Gastrocnemius medialis (tissue), 4 donors: Measurements from ENCODE around the gene AKAP13. TPM values are rescaled to one million over a fixed set of nuclear protein-coding genes. Genes with fewer than 3 reads are reported as not detected.
"Not testable (repeated sequence)": the region's sequence is repeated elsewhere in the genome, so short reads cannot be mapped to it uniquely, and the experiment has no call there.

Experiments used
- ATAC-seq, 2 donors: fragments of 150-250 bp; one replicate each; pipeline ENCODE4 v1.9.1; 2016
- DNase-seq, 2 donors: peaks; one replicate each; pipeline ENCODE4 v3.0.0-alpha.2; 2019
- H3K27ac ChIP-seq, 4 donors: fragments of 200-600 bp; sonication (generic); 1 replicate in 1 of 4; 2 replicates in 3 of 4; pipeline ENCODE4 v1.5.1; 2016 to 2018; ENCODE audit warnings: mild to moderate bottlenecking in 2 of 4, moderate library complexity in 1 of 4
- H3K27me3 ChIP-seq, 3 donors: fragments of 200-600 bp; sonication (generic) in 2 of 3; 1 replicate in 1 of 3; 2 replicates in 2 of 3; pipeline versions ENCODE4 v1.5.1 to v1.6.0; 2016 to 2019; ENCODE audit warnings: mild to moderate bottlenecking in 1 of 3, moderate library complexity in 1 of 3
- H3K36me3 ChIP-seq, 2 donors: fragments of 200-600 bp; sonication (generic) in 1 of 2; one replicate each; pipeline ENCODE4 v1.5.1; 2017 to 2018
- H3K4me1 ChIP-seq, 2 donors: fragments of 200-600 bp; sonication (generic) in 1 of 2; one replicate each; pipeline ENCODE4 v1.5.1; 2016 to 2017; ENCODE audit warnings: mild to moderate bottlenecking in 2 of 2
- H3K4me3 ChIP-seq, 4 donors: fragments of 200-600 bp; sonication (generic) in 3 of 4; 1 replicate in 1 of 4; 2 replicates in 3 of 4; pipeline ENCODE4 v1.5.1; 2016 to 2019; ENCODE audit warnings: mild to moderate bottlenecking in 2 of 4
- H3K9me3 ChIP-seq, 3 donors: fragments of 200-600 bp; sonication (generic) in 2 of 3; 1 replicate in 1 of 3; 2 replicates in 2 of 3; pipeline ENCODE4 v1.5.1; 2016 to 2019
- POLR2A ChIP-seq, 2 donors: fragments of 450-650 bp; IDR thresholded peaks; one replicate each; pipeline ENCODE4 v1.6.1; 2017; ENCODE audit warnings: antibody characterized with exemption in 2 of 2, mild to moderate bottlenecking in 2 of 2, moderate library complexity in 2 of 2
- in situ Hi-C, 4 donors: fragments of 200-750 bp; cut with MboI; loops; one replicate each; pipeline versions ENCODE4 v1.15.0 to v1.8.0; 2017; ENCODE audit warnings: low sequenced_read_pairs in 4 of 4
- intact Hi-C: fragments of 100-400 bp; cut with DNase I; formaldehyde crosslinking; loops from one replicate; pipeline ENCODE4 v1.15.1; 2023; ENCODE audit warnings: low total_unique reads
- total RNA-seq, 4 donors: library from RNA; depleted of rRNA; stranded (reverse); fragments of >200 nt; gene quantifications; one replicate each; pipeline versions ENCODE4 v1.1.0 to v1.2.3, GENCODE V29; 2016
- TF ChIP-seq, protein P1 (sequence below), 5 experiments: fragments of 450-650 bp in 3 of 5; fragments of 200-600 bp in 2 of 5; sonication (generic) in 2 of 5; IDR thresholded peaks in 4 of 5; conservative IDR thresholded peaks in 1 of 5; 1 replicate in 4 of 5; 2 replicates in 1 of 5; pipeline ENCODE4 v1.5.1; 2016 to 2019; ENCODE audit warnings: antibody characterized with exemption in 5 of 5, mild to moderate bottlenecking in 3 of 5, moderate library complexity in 3 of 5

AKAP13 gene
- total RNA-seq, 4 donors from 2014 or later, result 127 to 481 (median 172) TPM

DNA sequence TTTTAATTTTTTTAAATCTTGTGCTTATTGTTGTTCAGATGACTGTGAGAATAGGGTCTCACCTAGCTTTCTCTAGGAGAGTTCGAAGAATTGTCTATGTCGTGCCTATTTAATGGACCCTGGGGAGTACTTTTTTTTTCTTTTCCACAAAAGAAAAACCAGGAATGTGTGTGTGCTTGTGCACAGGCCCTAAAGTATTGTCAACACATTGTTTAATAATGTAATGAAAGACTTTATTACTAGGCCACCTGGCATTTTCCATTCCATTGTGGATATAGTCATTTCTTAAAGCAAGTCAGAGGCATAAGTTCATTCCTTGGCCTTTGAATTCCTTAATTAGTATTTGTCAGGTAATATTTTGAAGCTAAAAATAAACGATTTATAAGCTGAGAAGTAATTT, 278.4 kb downstream of the AKAP13 start:
- no peak for TF ChIP-seq POLR2A (IDR thresholded peaks at IDR 0.05)
- TF ChIP-seq, protein P1, sequence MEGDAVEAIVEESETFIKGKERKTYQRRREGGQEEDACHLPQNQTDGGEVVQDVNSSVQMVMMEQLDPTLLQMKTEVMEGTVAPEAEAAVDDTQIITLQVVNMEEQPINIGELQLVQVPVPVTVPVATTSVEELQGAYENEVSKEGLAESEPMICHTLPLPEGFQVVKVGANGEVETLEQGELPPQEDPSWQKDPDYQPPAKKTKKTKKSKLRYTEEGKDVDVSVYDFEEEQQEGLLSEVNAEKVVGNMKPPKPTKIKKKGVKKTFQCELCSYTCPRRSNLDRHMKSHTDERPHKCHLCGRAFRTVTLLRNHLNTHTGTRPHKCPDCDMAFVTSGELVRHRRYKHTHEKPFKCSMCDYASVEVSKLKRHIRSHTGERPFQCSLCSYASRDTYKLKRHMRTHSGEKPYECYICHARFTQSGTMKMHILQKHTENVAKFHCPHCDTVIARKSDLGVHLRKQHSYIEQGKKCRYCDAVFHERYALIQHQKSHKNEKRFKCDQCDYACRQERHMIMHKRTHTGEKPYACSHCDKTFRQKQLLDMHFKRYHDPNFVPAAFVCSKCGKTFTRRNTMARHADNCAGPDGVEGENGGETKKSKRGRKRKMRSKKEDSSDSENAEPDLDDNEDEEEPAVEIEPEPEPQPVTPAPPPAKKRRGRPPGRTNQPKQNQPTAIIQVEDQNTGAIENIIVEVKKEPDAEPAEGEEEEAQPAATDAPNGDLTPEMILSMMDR (IDR thresholded peaks at IDR 0.05 in 4 of 5, conservative IDR thresholded peaks at IDR 0.05 in 1 of 5), result no peak
- in situ Hi-C loops, result no loop called here

DNA sequence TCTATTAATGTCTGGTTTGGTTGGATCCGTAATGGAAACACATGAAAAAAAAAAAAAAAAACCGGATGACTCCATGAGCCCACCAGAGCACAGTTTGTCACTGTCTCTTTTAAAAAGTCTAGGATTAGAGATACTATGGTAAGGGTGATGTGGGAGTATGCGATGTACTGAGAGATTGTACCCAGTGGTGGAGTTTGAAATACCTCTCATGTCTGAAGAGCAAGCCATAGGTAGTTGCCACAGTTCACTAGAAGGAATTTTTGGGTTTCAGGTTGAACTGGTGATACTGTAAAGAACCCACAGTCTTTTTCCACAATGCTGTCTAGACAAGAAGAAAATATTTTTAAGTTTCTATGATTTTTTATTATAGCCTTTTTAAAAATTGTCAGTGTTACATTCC, 281.5 kb downstream of the AKAP13 start:
- Histone ChIP-seq H3K9me3 (no peaks in the 10 kb centered on the region), H3K4me3 (no peak overlapping the region), H3K27me3 (no peaks in the 10 kb centered on the region), H3K4me1 (peaks cover 0 to 3% of the 10 kb centered on the region in 2 donors), H3K36me3 (peaks cover 11 to 89% of the 10 kb centered on the region in 2 donors), H3K27ac (no peak overlapping the region)
- ATAC-seq (no peak), DNase-seq (no peak)
- intact Hi-C loops, result no loop called here
- TF ChIP-seq POLR2A (IDR thresholded peaks at IDR 0.05), result no peak
- TF ChIP-seq, protein P1 (IDR thresholded peaks at IDR 0.05 in 4 of 5, conservative IDR thresholded peaks at IDR 0.05 in 1 of 5), result no peak
- in situ Hi-C loops, result no loop called here

More for the DNA sequence above, 278.4 kb downstream of the AKAP13 start:
- ATAC-seq (no peak), DNase-seq (no peak)
- Histone ChIP-seq H3K4me1 (peaks cover 0 to 3% of the 10 kb centered on the region in 2 donors), H3K27me3 (no peaks in the 10 kb centered on the region), H3K9me3 (no peaks in the 10 kb centered on the region), H3K4me3 (no peak overlapping the region), H3K27ac (peak overlapping the region in 3 of 4 donors; percentile 15 to 55 (median 22)), H3K36me3 (peaks cover 2 to 80% of the 10 kb centered on the region in 2 donors)
- intact Hi-C loops, result no loop called here

DNA sequence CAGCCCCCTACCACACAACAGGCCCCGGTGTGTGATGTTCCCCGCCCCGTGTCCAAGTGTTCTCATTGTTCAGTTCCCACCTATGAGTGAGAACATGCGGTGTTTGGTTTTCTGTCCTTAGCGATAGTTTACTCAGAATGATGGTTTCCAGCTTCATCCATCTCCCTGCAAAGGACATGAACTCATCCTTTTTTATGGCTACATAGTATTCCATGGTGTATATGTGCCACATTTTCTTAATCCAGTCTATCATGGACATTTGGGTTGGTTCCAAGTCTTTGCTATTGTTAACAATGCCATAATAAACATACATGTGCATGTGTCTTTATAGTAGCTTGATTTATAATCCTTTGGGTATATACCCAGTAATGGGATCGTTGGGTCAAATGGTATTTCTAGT, 285.3 kb downstream of the AKAP13 start:
- Histone ChIP-seq H3K36me3 (peaks cover 11 to 82% of the 10 kb centered on the region in 2 donors), H3K4me1 (peaks cover 17 to 19% of the 10 kb centered on the region in 2 donors)
- DNase-seq, H3K27ac ChIP-seq, ATAC-seq, in situ Hi-C loops, intact Hi-C loops, H3K27me3 ChIP-seq, H3K9me3 ChIP-seq, H3K4me3 ChIP-seq: not testable (repeated sequence)

DNA sequence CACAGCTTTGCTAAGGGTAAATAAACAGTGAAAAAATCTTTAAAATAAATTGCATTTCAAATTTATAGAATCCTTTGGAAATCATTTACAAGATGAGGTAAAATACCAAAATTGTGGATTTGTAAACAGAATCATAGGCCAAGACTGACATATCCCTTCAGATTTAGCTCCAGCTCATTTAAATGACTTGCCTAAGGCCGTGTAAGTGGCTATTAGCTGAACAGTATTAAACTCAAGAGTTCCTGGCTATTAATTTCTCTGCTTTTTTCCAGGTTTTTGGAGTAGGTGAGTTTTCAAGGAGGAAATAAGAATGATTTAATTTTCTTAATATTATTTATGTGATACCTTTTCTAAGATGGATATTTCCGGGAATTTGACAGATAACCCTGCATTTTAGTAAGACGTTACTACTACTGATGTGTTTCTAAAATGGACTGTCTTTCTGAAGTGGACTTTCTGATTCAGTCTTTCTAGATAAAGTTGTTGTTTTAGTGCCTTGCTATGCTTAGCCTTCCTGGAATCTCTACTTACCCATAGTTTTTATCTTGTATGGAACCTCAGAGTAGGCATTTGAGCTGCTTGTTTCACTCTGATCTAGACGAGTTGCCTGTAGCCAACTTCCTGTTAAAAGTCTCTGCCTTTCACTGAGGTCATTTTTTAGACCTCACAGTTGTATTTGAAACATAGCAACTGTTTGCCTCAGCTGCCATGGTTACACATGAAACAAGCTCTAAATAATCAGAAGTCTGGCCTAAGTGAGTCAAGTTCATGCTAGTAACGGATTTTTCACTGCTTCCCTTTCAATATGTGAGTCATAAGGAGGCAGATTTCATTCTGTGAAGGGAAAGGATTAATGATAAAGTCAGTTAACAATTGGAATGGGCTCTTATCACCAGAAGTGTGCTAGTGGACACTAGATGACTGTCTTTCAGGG, 287.4 kb downstream of the AKAP13 start:
- Histone ChIP-seq H3K9me3 (no peaks in the 10 kb centered on the region), H3K4me3 (no peak overlapping the region), H3K4me1 (peaks cover 32 to 40% of the 10 kb centered on the region in 2 donors), H3K36me3 (peaks cover 11 to 61% of the 10 kb centered on the region in 2 donors), H3K27me3 (no peaks in the 10 kb centered on the region), H3K27ac (peak overlapping the region; percentile 73 to 83 (median 74))
- TF ChIP-seq POLR2A (IDR thresholded peaks at IDR 0.05), result no peak
- TF ChIP-seq, protein P1 (IDR thresholded peaks at IDR 0.05 in 4 of 5, conservative IDR thresholded peaks at IDR 0.05 in 1 of 5), result no peak
- ATAC-seq, result peak; percentile 28 to 59
- no peak for DNase-seq
- intact Hi-C loops (no loop called here), in situ Hi-C loops (no loop called here)

DNA sequence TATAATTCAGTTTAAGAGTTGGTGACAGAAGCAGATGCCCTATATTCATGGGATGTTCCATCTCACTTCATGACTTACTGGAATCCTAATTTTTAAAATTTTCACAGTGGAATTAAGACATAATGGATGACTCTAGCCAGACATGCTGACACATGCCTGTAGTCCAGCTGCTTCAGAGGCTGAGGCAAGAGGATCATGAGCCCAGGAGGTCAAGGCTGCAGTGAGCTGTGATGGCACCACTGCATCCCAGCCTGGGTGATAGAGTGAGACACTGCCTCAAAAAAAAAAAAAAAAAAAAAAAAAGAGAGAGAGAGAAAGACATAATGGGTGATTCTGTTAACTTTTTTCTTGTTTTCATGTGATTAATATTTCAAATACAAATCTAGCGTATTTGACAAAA, 290.8 kb downstream of the AKAP13 start:
- H3K36me3 ChIP-seq, result peaks cover 0 to 36% of the 10 kb centered on the region in 2 donors

More for the DNA sequence above, 290.8 kb downstream of the AKAP13 start:
- H3K4me1 ChIP-seq, result peaks cover 39 to 52% of the 10 kb centered on the region in 2 donors
- H3K27ac ChIP-seq, result peak overlapping the region; percentile 62 to 83 (median 75)
- intact Hi-C loops, result loop anchor here (5.0 kb wide), 1 partner anchor 49 kb away; no protein-coding TSS in a partner anchor
- ATAC-seq (no peak), DNase-seq (no peak)
- no peaks in the 10 kb centered on the region for H3K9me3 ChIP-seq
- TF ChIP-seq, protein P1 (IDR thresholded peaks at IDR 0.05 in 4 of 5, conservative IDR thresholded peaks at IDR 0.05 in 1 of 5), result no peak
- TF ChIP-seq POLR2A (IDR thresholded peaks at IDR 0.05), result no peak
- H3K27me3 ChIP-seq, result no peaks in the 10 kb centered on the region
- in situ Hi-C loops, result no loop called here
- H3K4me3 ChIP-seq, result no peak overlapping the region
